Fibroblast of mammary gland (primary cell): ENCODE results near the gene PPP2R2B.
"Not testable (repeated sequence)": the region's sequence is repeated elsewhere in the genome, so short reads cannot be mapped to it uniquely, and the experiment has no call there.

Experiments
- DNase-seq: peaks from one replicate; pipeline ENCODE4 v3.0.0-alpha.2; 2010; ENCODE audit warnings: low read depth
- H3K4me3 ChIP-seq: 2 replicates; pipeline ENCODE4 v1.5.1; 2011; ENCODE audit warnings: low read depth, mild to moderate bottlenecking, low read length, moderate library complexity; ENCODE audit not compliant: control insufficient read depth
- TF ChIP-seq, protein P1 (sequence below): conservative IDR thresholded peaks from 2 replicates; pipeline ENCODE4 v1.5.1; 2011; ENCODE audit warnings: low read depth, low read length, inconsistent platforms; ENCODE audit not compliant: control insufficient read depth, insufficient read depth

PPP2R2B gene

DNA sequence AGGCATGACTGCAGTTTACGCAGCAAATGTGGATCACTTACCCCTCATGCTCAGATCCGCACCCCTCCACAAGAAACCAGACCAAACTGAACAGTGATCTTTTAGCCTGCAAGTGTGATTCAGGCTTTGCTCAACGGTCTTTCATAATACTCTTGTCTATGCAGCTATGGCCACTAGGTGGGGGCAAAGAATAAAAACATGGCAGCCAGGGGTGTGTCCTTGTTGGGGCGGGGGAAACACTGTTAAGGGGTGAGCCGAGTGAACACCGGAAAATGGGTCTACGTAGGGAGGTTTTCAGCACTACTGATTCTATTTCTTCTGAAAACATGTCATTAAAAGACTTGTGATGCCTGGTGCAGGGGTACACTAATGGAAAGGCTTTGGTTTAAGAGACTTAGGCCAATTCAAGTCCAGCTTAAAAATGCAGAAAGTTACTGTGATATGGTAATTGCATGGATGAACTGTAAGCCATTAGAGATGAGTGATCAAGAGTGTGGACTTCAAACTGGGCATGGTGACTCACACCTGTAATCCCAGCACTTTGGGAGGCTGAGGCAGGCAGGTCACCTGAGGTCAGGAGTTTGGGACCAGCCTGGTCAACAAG, 312.7 kb downstream of the PPP2R2B start:
- TF ChIP-seq, protein P1, sequence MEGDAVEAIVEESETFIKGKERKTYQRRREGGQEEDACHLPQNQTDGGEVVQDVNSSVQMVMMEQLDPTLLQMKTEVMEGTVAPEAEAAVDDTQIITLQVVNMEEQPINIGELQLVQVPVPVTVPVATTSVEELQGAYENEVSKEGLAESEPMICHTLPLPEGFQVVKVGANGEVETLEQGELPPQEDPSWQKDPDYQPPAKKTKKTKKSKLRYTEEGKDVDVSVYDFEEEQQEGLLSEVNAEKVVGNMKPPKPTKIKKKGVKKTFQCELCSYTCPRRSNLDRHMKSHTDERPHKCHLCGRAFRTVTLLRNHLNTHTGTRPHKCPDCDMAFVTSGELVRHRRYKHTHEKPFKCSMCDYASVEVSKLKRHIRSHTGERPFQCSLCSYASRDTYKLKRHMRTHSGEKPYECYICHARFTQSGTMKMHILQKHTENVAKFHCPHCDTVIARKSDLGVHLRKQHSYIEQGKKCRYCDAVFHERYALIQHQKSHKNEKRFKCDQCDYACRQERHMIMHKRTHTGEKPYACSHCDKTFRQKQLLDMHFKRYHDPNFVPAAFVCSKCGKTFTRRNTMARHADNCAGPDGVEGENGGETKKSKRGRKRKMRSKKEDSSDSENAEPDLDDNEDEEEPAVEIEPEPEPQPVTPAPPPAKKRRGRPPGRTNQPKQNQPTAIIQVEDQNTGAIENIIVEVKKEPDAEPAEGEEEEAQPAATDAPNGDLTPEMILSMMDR, result peak; percentile 73
- peak; percentile 75 for DNase-seq

DNA sequence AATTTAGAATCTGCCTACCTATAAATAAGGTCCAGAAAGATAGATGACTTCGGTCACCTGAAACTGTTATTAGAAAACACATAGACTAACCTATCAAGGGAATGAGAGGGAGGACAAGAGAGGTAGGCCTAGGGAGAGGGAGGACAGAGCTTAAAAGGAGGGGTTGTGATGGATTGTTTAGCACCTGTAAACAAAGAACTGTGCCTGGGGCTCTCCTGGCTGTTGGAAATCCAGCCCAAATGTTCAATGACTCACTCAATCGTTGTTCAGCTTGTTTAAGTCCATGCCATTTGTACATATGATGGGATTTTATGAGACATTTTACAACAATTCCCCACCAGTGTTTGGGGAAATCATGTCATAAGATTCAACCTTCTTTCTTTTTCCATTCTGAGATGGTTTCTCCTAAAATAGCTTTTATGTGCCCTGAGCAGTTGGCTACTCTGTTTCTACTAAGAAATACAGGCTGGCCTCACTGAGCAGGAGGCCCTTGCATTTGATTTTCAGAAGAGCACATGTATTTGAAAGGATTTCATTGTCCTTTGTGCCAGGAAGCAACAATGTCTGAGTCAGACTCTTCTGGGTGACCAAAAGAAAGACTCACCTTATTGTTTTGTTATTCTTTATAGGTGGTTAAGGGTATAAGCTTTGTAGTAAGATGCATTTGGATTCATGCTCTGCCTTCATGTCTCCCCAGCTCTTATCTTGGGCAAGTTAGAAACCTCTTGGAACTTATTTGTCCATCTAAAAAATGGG, 314.4 kb downstream of the PPP2R2B start:
- no peak for DNase-seq
- TF ChIP-seq, protein P1, result no peak
- H3K4me3 ChIP-seq, result no peak overlapping the region

More for the DNA sequence above, 312.7 kb downstream of the PPP2R2B start:
- no peak overlapping the region for H3K4me3 ChIP-seq

DNA sequence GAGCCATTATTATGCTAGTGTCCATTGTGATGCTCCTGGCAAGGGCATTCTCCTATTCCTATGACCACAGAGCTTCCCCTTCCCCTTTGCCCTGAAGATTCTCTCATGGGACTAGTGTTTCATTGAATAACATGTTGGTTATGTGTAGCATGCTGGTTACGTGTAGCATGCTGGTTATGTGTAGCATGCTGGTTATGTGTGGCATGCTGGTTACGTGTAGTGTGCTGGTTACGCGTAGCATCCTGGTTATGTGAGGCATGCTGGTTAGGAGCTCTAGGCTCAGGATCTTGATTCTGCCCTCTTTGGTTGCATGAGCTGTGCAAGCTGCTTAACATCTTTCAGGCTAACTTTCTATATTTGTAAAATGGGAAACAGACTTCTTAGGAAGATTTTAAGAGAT, 316.1 kb downstream of the PPP2R2B start:
- DNase-seq, result no peak
- no peak overlapping the region for H3K4me3 ChIP-seq
- TF ChIP-seq, protein P1, result no peak

DNA sequence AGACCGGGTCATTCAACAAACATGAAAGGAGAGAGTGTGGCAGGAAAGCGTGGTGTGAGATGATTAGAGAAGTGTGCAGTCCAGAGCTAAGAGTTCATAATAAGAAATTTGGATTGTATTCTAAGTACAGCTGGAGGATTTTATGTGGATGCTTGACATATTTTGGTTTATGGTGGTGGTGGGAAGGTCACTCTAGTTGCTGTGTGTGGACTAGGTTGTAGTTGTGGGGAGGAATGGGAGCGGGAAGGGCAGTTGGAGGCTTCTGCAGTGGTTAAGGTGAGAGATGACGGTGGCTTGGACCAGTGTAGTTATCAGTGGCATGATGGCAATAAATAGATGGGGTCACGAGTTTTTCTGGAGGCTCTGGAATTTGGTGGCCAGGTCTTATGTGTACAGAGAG, 316.8 kb downstream of the PPP2R2B start:
- TF ChIP-seq, protein P1, result no peak
- no peak overlapping the region for H3K4me3 ChIP-seq
- no peak for DNase-seq

DNA sequence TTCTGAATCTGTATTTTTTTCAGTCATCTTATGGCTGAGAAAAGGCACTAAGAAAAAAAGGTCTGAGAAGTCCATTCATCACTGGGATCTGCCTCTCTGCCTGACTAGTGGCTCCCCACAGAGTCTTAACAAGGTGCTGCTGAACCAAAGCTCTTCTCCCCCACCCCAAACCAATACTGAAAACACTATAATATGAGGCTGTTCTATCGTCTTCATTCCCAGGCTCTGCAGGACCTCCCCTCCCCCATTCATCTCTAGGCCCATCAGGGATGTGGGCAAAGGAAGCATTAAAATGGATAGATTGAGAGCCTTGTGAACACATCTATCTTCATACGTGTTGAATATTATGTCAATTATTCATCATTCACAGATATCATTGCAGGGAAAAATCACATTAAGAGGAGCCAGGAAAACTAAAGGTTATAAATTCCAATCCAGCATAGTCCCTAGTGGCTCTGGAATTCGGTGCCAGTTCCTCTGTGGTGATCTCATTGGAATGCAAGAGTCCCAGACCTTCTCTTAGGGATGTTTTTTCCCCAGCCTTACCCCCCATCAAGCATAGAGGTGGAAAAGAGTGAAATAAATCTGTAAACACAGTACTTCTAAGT, 318.2 kb downstream of the PPP2R2B start:
- TF ChIP-seq, protein P1, result no peak
- peak; percentile 16 for DNase-seq
- no peak overlapping the region for H3K4me3 ChIP-seq

DNA sequence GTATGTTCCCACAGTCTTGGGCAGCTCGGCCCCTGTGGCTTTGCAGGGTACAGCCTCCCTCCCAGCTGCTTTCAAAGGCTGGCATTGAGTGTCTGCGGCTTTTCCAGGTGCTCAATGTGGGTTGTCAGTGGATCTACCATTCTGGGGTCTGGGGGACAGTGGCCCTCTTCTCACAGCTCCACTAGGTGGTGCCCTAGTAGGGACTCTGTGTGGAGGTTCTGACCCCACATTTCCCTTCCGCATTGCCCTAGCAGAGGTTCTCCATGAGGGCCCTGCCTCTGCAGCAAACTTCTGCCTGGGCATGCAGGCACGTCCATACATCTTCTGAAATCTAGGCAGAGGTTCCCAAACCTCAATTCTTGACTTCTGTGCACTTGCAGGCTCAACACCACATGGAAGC, 321.7 kb downstream of the PPP2R2B start:
- not testable (repeated sequence) for H3K4me3 ChIP-seq, DNase-seq

DNA sequence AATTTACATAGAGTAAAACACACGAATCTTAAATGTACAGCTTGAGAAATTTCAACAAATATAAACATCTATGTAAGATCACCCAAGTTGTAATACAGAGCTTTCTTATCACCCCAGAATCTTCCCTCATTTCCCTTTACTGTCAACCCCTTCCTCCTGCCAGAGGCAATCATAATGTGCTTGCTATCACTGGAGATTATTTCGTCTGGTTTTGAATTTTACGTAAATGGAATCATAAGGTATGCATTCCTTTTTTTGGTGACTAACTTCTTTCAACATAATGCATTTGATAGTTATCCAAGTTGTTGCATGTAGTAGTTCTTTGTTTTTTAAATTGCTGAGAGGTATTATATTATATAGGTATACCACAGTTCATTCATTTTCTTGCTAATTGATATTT, 325.1 kb downstream of the PPP2R2B start:
- DNase-seq, result no peak
- TF ChIP-seq, protein P1, result no peak

More for the DNA sequence above, 325.1 kb downstream of the PPP2R2B start:
- H3K4me3 ChIP-seq, result no peak overlapping the region
